T follicular helper cell (primary cell): ENCODE data around the gene ZNF487.
"Not testable (repeated sequence)": the region's sequence is repeated elsewhere in the genome, so short reads cannot be mapped to it uniquely, and the experiment has no call there.

ENCODE experiments used
- DNase-seq: peaks from one replicate; pipeline ENCODE4 v3.0.0-alpha.2; 2020; ENCODE audit warnings: low read depth

Gene ZNF487

GRCh38 chr10:43437141-43437870, 395 bp downstream of the ZNF487 start:
- no peak for DNase-seq

- no peak for DNase-seq
These were observed 3.7 kb downstream of the ZNF487 start for GRCh38 chr10:43440463-43441134.

GRCh38 chr10:43444323-43444722, 7.4 kb downstream of the ZNF487 start:
- DNase-seq, result no peak

GRCh38 chr10:43444897-43445466, 8.1 kb downstream of the ZNF487 start:
- no peak for DNase-seq

GRCh38 chr10:43446219-43447017, 9.5 kb downstream of the ZNF487 start:
- DNase-seq, result not testable (repeated sequence)

GRCh38 chr10:43448742-43449141, 11.8 kb downstream of the ZNF487 start:
- no peak for DNase-seq

- no peak for DNase-seq
These were observed 15.5 kb downstream of the ZNF487 start for GRCh38 chr10:43452356-43452914.

- DNase-seq, result no peak
These were observed 16.4 kb downstream of the ZNF487 start for GRCh38 chr10:43453266-43453831.

GRCh38 chr10:43454025-43454424, 17.1 kb downstream of the ZNF487 start:
- not testable (repeated sequence) for DNase-seq

- not testable (repeated sequence) for DNase-seq
These were observed 19.6 kb downstream of the ZNF487 start for GRCh38 chr10:43456561-43456960.

GRCh38 chr10:43458227-43458626, 21.3 kb downstream of the ZNF487 start:
- DNase-seq, result no peak

GRCh38 chr10:43461950-43462349, 25.0 kb downstream of the ZNF487 start:
- DNase-seq, result no peak

- not testable (repeated sequence) for DNase-seq
These were observed 28.3 kb downstream of the ZNF487 start for GRCh38 chr10:43465086-43465735.

GRCh38 chr10:43465736-43466120, 28.8 kb downstream of the ZNF487 start:
- DNase-seq, result not testable (repeated sequence)

- no peak for DNase-seq
These were observed 34.2 kb downstream of the ZNF487 start for GRCh38 chr10:43471146-43471545.

GRCh38 chr10:43471935-43472720, 35.2 kb downstream of the ZNF487 start:
- no peak for DNase-seq

- no peak for DNase-seq
These were observed 42.4 kb downstream of the ZNF487 start for GRCh38 chr10:43479275-43479674.

GRCh38 chr10:43482319-43483078, 45.6 kb downstream of the ZNF487 start:
- DNase-seq, result no peak

GRCh38 chr10:43491855-43492254, 54.9 kb downstream of the ZNF487 start:
- DNase-seq, result no peak

- no peak for DNase-seq
These were observed 66.0 kb downstream of the ZNF487 start for GRCh38 chr10:43502931-43503330.
